Measurements from ENCODE around the gene G3BP1. TPM values are rescaled to one million over a fixed set of nuclear protein-coding genes. Genes with fewer than 3 reads are reported as not detected.
"Not testable (repeated sequence)": the region's sequence is repeated elsewhere in the genome, so short reads cannot be mapped to it uniquely, and the experiment has no call there.

Gene G3BP1
- total RNA-seq = 100 to 1,000 TPM; 192 to 279 TPM

DNA sequence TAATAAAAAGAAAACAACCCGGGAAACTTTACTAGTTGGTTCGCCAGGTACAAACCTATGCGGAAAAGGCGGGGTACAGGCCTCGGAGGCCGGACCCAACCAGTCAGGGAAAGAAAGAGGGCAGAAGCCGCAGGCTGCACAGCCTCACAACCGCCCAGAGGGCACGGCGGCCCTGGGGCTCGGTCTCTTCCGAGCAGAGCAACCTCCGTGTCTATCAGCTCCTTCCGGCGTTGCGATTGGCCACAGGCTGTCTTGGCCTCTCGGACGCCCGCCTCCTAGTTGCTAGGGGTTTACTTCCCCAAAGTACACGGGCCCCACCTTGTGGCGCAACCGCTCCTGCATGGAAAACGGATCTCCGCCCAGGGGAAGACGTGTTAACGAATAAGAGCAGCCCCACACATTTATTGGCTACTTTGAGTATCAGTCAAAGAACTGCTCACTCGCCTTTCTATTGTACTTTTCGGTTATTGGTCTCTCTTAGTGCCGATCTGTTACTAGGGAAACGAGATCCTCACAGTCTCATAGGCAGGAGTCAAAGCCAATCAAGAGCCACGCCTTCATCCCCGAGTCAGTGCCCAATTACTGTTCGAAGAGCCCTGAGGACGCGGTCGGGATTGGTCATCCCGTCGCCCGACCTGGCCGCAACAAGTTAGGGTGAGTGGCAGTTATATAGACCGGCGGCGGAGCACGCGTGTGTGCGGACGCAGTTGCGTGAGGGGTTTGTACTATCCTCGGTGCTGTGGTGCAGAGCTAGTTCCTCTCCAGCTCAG, at the start of gene G3BP1:
Gene G3BP1, plus strand, starts transcription at position 696 of the 770 bp plus-strand sequence. CDS start 14,667 bp downstream, outside the sequence.
- ATAC-seq (peak; percentile 82), DNase-seq (peak; percentile 100)
- CTCF ChIA-PET = interaction anchor here (0.6 to 6.4 kb wide), 23 partner anchors 10 to 559 kb away, joined by 3 to 51 read pairs (median 4); partner anchors contain the start of genes ATOX1, CCDC69 and SLC36A1
- Mint-ChIP-seq H3K4me1 (peaks cover 34% of the 10 kb centered on the region), H3K27ac (peak within 1 kb of the TSS; percentile 92), H3K4me3 (peak within 1 kb of the TSS; percentile 83), H3K36me3 (peaks cover 23% of the 10 kb centered on the region), H3K9me3 (ENCODE audit: low read depth) (no peaks in the 10 kb centered on the region), H3K27me3 (no peaks in the 10 kb centered on the region)

DNA sequence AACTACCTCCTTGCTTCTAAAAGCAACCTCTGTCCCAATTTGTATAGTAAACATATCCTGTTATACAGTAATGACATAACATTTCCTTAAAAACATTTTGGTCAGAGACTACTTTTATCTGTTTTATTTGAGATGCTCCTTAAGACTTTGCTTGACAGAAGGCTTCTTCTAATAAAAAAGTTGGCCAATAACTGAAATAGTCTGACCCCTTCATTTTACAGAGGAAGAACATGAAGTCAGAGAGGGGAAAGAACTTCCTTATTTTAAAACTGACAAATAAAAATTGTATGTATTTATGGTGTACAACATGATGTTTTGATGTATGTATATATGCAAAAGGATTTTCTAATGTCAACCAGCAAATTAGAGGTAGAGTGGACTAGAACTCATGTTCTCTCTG, 49.2 kb upstream of the G3BP1 start:
- DNase-seq (no peak), ATAC-seq (no peak)
- CTCF ChIA-PET = interaction anchor here (0.8 to 3.3 kb wide), 3 partner anchors 19 to 71 kb away, joined by 4 to 24 read pairs (median 4); no protein-coding TSS in a partner anchor
- Mint-ChIP-seq H3K9me3 (ENCODE audit: low read depth) (no peaks in the 10 kb centered on the region), H3K27me3 (no peaks in the 10 kb centered on the region), H3K27ac (no peak overlapping the region), H3K4me1 (peaks cover 17% of the 10 kb centered on the region), H3K36me3 (no peaks in the 10 kb centered on the region), H3K4me3 (no peak overlapping the region)

- Mint-ChIP-seq H3K36me3 (peaks cover 9% of the 10 kb centered on the region), H3K27ac (no peak overlapping the region), H3K9me3 (ENCODE audit: low read depth) (no peaks in the 10 kb centered on the region), H3K27me3 (no peaks in the 10 kb centered on the region), H3K4me1 (peaks cover 20% of the 10 kb centered on the region), H3K4me3 (no peak overlapping the region)
- ATAC-seq (no peak), DNase-seq (no peak)
- CTCF ChIA-PET = no interaction called here
These were observed 47.4 kb upstream of the G3BP1 start for GRCh38 chr5:151724360-151724759.

GRCh38 chr5:151729597-151729996, 42.2 kb upstream of the G3BP1 start:
- H3K27me3 Mint-ChIP-seq; ATAC-seq; H3K9me3 Mint-ChIP-seq (ENCODE audit: low read depth); H3K27ac Mint-ChIP-seq; H3K4me1 Mint-ChIP-seq; H3K4me3 Mint-ChIP-seq; CTCF ChIA-PET; DNase-seq: not testable (repeated sequence)
- peaks cover 17% of the 10 kb centered on the region for H3K36me3 Mint-ChIP-seq

GRCh38 chr5:151730381-151730780, 41.4 kb upstream of the G3BP1 start:
- Mint-ChIP-seq H3K27ac (no peak overlapping the region), H3K36me3 (peaks cover 17% of the 10 kb centered on the region), H3K27me3 (no peaks in the 10 kb centered on the region), H3K4me3 (no peak overlapping the region), H3K9me3 (ENCODE audit: low read depth) (peaks cover 2% of the 10 kb centered on the region), H3K4me1 (peaks cover 6% of the 10 kb centered on the region)
- CTCF ChIA-PET = interaction anchor here (1.5 kb wide), 1 partner anchor 27 kb away, joined by 3 read pairs; no protein-coding TSS in a partner anchor
- ATAC-seq = no peak
- DNase-seq = no peak

GRCh38 chr5:151733358-151734063, 38.2 kb upstream of the G3BP1 start:
- H3K36me3 Mint-ChIP-seq = peaks cover 12% of the 10 kb centered on the region
- ATAC-seq = no peak
- CTCF ChIA-PET = no interaction called here
- peaks cover 6% of the 10 kb centered on the region for H3K4me1 Mint-ChIP-seq
- no peak for DNase-seq
- no peaks in the 10 kb centered on the region for H3K27me3 Mint-ChIP-seq
- H3K27ac Mint-ChIP-seq = no peak overlapping the region
- no peak overlapping the region for H3K4me3 Mint-ChIP-seq
- H3K9me3 Mint-ChIP-seq (ENCODE audit: low read depth) = peaks cover 2% of the 10 kb centered on the region

DNA sequence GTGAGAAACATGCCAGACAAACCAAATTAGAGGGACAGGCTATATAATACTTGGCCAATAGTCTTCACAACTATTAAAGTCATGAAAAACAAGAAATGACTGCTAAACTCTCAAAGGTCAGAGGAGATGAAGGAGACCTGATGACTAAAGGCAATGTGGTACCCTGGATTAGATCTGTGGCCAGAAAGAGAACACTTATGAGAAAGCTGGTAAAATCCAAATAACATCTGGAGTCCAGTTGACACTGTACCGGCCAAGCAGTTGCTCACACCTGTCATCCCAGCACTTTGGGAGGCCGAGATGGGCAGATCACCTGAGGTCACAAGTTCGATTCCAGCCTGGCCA, 37.7 kb upstream of the G3BP1 start:
- H3K27me3 Mint-ChIP-seq = no peaks in the 10 kb centered on the region
- peaks cover 12% of the 10 kb centered on the region for H3K36me3 Mint-ChIP-seq
- H3K4me1 Mint-ChIP-seq = peaks cover 6% of the 10 kb centered on the region
- H3K27ac Mint-ChIP-seq = no peak overlapping the region
- no peak for ATAC-seq
- peaks cover 2% of the 10 kb centered on the region for H3K9me3 Mint-ChIP-seq (ENCODE audit: low read depth)
- CTCF ChIA-PET = interaction anchor here (0.9 kb wide), 1 partner anchor 37 kb away, joined by 3 read pairs; no protein-coding TSS in a partner anchor
- DNase-seq = no peak
- H3K4me3 Mint-ChIP-seq = no peak overlapping the region

DNA sequence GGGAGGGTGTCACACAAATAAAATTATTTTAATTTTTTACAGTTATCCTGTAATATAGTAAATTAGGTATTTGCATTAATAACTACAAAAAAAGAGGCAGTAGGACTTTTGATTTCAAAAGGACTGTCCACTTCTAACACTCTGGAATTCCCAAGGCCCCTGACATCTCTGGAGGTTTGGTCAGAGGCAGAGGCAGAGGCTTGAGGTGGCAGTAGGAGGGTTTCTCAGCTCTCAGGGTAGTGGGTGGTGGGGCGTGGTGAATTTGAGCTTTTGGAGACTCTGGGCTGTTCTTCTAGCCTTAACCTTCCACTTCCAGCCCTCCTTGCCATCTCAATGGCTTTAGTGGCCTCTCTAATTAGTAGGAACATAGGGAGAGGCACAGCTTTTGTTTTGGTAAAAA, 36.1 kb upstream of the G3BP1 start:
- Mint-ChIP-seq H3K4me3 (no peak overlapping the region), H3K36me3 (peaks cover 4% of the 10 kb centered on the region), H3K27ac (no peak overlapping the region), H3K4me1 (peaks cover under 1% of the 10 kb centered on the region), H3K27me3 (no peaks in the 10 kb centered on the region), H3K9me3 (ENCODE audit: low read depth) (no peaks in the 10 kb centered on the region)
- no peak for ATAC-seq
- CTCF ChIA-PET = interaction anchor here (1.0 to 2.6 kb wide), 2 partner anchors 17 to 84 kb away, joined by 5 to 7 read pairs; no protein-coding TSS in a partner anchor
- DNase-seq = no peak

DNA sequence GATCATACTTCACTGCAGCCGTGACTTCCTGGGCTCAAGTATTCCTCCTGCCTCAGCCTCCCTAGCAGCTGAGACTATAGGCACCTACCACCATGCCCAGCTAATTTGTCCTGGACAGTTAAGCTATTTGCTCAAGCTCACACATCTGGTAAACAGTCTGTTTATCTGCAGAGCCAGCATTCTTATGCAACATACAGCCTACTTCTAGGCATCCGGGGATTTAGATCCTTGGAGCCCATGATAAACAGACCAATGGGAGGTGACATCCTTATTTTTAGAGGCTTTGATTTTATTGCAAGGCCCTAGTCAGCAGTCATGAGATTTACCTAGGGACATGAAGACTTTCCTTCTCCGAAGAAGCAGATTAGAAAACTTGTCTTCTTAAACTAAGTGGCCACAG, 34.3 kb upstream of the G3BP1 start:
- no peak for DNase-seq
- CTCF ChIA-PET = interaction anchor here (0.8 to 2.6 kb wide), 4 partner anchors 18 to 85 kb away, joined by 3 to 10 read pairs (median 5); no protein-coding TSS in a partner anchor

GRCh38 chr5:151738125-151738848, 33.5 kb upstream of the G3BP1 start:
- peaks cover 4% of the 10 kb centered on the region for H3K4me1 Mint-ChIP-seq
- ATAC-seq (no peak), DNase-seq (no peak)
- CTCF ChIA-PET = interaction anchor here (0.8 to 7.6 kb wide), 6 partner anchors 18 to 87 kb away, joined by 3 to 72 read pairs (median 10); no protein-coding TSS in a partner anchor
- H3K27ac Mint-ChIP-seq = no peak overlapping the region
- H3K9me3 Mint-ChIP-seq (ENCODE audit: low read depth) = no peaks in the 10 kb centered on the region
- peaks cover 4% of the 10 kb centered on the region for H3K36me3 Mint-ChIP-seq
- H3K4me3 Mint-ChIP-seq = no peak overlapping the region
- no peaks in the 10 kb centered on the region for H3K27me3 Mint-ChIP-seq

More for the DNA sequence above, 34.3 kb upstream of the G3BP1 start:
- Mint-ChIP-seq H3K27me3 (no peaks in the 10 kb centered on the region), H3K4me1 (peaks cover 4% of the 10 kb centered on the region), H3K4me3 (no peak overlapping the region), H3K27ac (no peak overlapping the region), H3K36me3 (peaks cover 4% of the 10 kb centered on the region), H3K9me3 (ENCODE audit: low read depth) (no peaks in the 10 kb centered on the region)
- ATAC-seq = no peak

- CTCF ChIA-PET = interaction anchor here (1.5 to 7.6 kb wide), 10 partner anchors 17 to 292 kb away, joined by 3 to 72 read pairs (median 11); partner anchors contain the start of genes ATOX1, G3BP1 and SLC36A1
- Mint-ChIP-seq H3K27ac (no peak overlapping the region), H3K9me3 (ENCODE audit: low read depth) (no peaks in the 10 kb centered on the region), H3K27me3 (no peaks in the 10 kb centered on the region), H3K36me3 (peaks cover 12% of the 10 kb centered on the region), H3K4me1 (peaks cover 8% of the 10 kb centered on the region), H3K4me3 (no peak overlapping the region)
- DNase-seq (no peak), ATAC-seq (no peak)
These were observed 32.4 kb upstream of the G3BP1 start for GRCh38 chr5:151739395-151739794.

- no peak overlapping the region for H3K27ac Mint-ChIP-seq
- ATAC-seq (no peak), DNase-seq (no peak)
- no peaks in the 10 kb centered on the region for H3K27me3 Mint-ChIP-seq
- no peaks in the 10 kb centered on the region for H3K9me3 Mint-ChIP-seq (ENCODE audit: low read depth)
- peaks cover 13% of the 10 kb centered on the region for H3K4me1 Mint-ChIP-seq
- H3K4me3 Mint-ChIP-seq = no peak overlapping the region
- CTCF ChIA-PET = interaction anchor here (0.7 to 7.6 kb wide), 15 partner anchors 9 to 1180 kb away, joined by 3 to 72 read pairs (median 6); partner anchors contain the start of genes ATOX1, G3BP1 and SLC36A1
- H3K36me3 Mint-ChIP-seq = peaks cover 14% of the 10 kb centered on the region
These were observed 31.8 kb upstream of the G3BP1 start for GRCh38 chr5:151739939-151740335.
